HepG2 (cell line): Measurements from ENCODE around the gene DAB1. TPM values are rescaled to one million over a fixed set of nuclear protein-coding genes. Genes with fewer than 3 reads are reported as not detected.

Experiments used
- DPF2 ChIP-seq: sonication (generic); formaldehyde crosslinking; IDR thresholded peaks from 2 replicates; pipeline ENCODE4 v1.4.0; 2020; ENCODE audit warnings: mild to moderate bottlenecking, low read depth, missing genetic modification reagents, borderline replicate concordance
- MIXL1 ChIP-seq: IDR thresholded peaks from 2 replicates; pipeline ENCODE4 v1.6.1; 2016
- MXD4 ChIP-seq: IDR thresholded peaks from 2 replicates; pipeline ENCODE4 v1.6.1; 2016; ENCODE audit warnings: mild to moderate bottlenecking, missing biosample characterization, missing genetic modification reagents
- NFE2 ChIP-seq: sonication (generic); formaldehyde crosslinking; IDR thresholded peaks from 2 replicates; pipeline ENCODE4 v1.4.0; 2020; ENCODE audit warnings: missing genetic modification reagents
- TEAD3 ChIP-seq: optimal IDR thresholded peaks from 2 replicates; pipeline ENCODE3; 2016; ENCODE audit warnings: borderline replicate concordance
- U2AF1 ChIP-seq: fragments of 200-400 bp; formaldehyde crosslinking; optimal IDR thresholded peaks from 2 replicates; pipeline ENCODE3; 2017; ENCODE audit warnings: mild to moderate bottlenecking, low read depth, low read length
- ZBTB8A ChIP-seq: sonication (generic); formaldehyde crosslinking; IDR thresholded peaks from 2 replicates; pipeline ENCODE4 v1.4.0; 2020; ENCODE audit warnings: mild to moderate bottlenecking, low read depth, missing genetic modification reagents, borderline replicate concordance
- ZFP1 ChIP-seq: IDR thresholded peaks from 2 replicates; pipeline ENCODE4 v1.6.1; 2016
- ZFP41 ChIP-seq: sonication (generic); formaldehyde crosslinking; IDR thresholded peaks from 2 replicates; pipeline ENCODE4 v1.4.0; 2020; ENCODE audit warnings: mild to moderate bottlenecking, missing genetic modification reagents, borderline replicate concordance
- ZNF331 ChIP-seq: sonication (generic); formaldehyde crosslinking; IDR thresholded peaks from 2 replicates; pipeline ENCODE4 v1.4.0; 2020; ENCODE audit warnings: missing genetic modification reagents
- ZNF337 ChIP-seq: sonication (generic); formaldehyde crosslinking; IDR thresholded peaks from 2 replicates; pipeline ENCODE4 v1.5.1; 2020; ENCODE audit warnings: missing genetic modification reagents, low read depth, mild to moderate bottlenecking, borderline replicate concordance
- ZNF616 ChIP-seq: sonication (generic); formaldehyde crosslinking; IDR thresholded peaks from 2 replicates; pipeline ENCODE4 v1.5.0; 2020; ENCODE audit warnings: low read depth, mild to moderate bottlenecking, missing genetic modification reagents
- polyA plus RNA-seq, 8 experiments: library from polyadenylated mRNA; depleted of rRNA in 3 of 8; stranded (reverse) in 7 of 8; unstranded in 1 of 8; fragments of >200 nt; fragmentation: Illumina TruSeq in 4 of 8; extraction: Trizol in 4 of 8; gene quantifications; 2 replicates each; pipeline versions ENCODE4 v1.2.1 to v1.2.3, GENCODE V29; 2011 to 2016; ENCODE audit warnings: low read depth in 4 of 8, missing spikeins in 1 of 8, mixed read lengths in 1 of 8; ENCODE audit not compliant: insufficient read depth in 1 of 8
- total RNA-seq, 5 experiments: library from RNA; depleted of rRNA; stranded (reverse); fragments of >200 nt; fragmentation: Illumina TruSeq; extraction: Trizol; gene quantifications; 2 replicates each; pipeline ENCODE4 v1.2.3, GENCODE V29; 2016; ENCODE audit warnings: low read depth in 1 of 5
- TF ChIP-seq, protein P1 (sequence below): IDR thresholded peaks from 2 replicates; pipeline ENCODE4 v1.6.1; 2016; ENCODE audit warnings: control low read depth
- TF ChIP-seq, protein P2 (sequence below): sonication (generic); formaldehyde crosslinking; IDR thresholded peaks from 2 replicates; pipeline ENCODE4 v1.5.0; 2020; ENCODE audit warnings: missing genetic modification reagents, mild to moderate bottlenecking, borderline replicate concordance
- TF ChIP-seq, protein P3 (sequence below): sonication (generic); formaldehyde crosslinking; IDR thresholded peaks from 2 replicates; pipeline ENCODE4 v1.5.0; 2020; ENCODE audit warnings: missing genetic modification reagents
- TF ChIP-seq, protein P4 (sequence below): sonication (generic); formaldehyde crosslinking; IDR thresholded peaks from 2 replicates; pipeline ENCODE4 v1.8.0; 2022; ENCODE audit warnings: mild to moderate bottlenecking, missing genetic modification reagents, borderline replicate concordance
- TF ChIP-seq, protein P5 (sequence below): sonication (generic); formaldehyde crosslinking; IDR thresholded peaks from 2 replicates; pipeline ENCODE4 v1.4.0; 2020; ENCODE audit warnings: mild to moderate bottlenecking, missing genetic modification reagents
- TF ChIP-seq, protein P6 (sequence below): sonication (generic); formaldehyde crosslinking; IDR thresholded peaks from 2 replicates; pipeline ENCODE4 v1.5.0; 2020; ENCODE audit warnings: missing genetic modification reagents

Gene DAB1
- total and polyA plus RNA-seq, 2 of the 13 experiments (the other 11 are each of a cell fraction or from before 2014, with no cell fraction given) = 0.04 to 0.13 TPM

DNA sequence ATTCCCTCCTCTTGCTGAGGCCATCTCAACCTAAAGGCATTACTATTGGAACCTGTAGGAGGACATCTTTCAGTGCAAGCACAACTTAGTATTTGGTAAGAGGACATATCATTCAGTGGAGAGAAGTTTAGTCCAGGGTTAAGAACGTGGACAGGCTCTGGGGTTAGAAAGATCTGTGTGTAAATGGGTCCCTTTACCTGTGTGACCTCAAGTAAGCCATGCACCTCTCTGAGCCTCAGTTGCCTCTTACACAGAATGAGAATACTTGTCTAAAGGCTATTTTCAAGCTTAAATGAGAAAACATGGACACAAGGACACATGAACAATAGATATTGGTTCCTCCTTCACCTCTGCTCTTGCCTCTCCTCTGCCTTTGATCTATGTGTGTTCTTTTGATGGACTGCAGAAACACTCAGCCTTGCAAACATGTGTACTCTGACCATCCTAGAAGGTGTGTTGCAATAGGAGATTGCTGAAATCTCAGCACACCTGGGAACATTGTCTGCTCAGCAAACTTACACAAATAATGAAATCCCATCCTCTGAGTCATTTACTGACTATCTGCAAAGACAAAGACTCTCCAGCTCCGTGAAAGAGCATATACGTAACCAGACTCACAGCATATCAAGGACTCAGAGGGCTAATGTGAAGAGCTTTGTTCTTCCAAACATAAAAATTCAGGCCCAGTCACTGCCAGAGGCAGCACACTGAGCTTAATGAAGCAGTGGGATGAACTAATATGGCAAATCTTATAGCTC lies 143.8 kb downstream of the DAB1 start (continued):
- TF ChIP-seq, protein P1, sequence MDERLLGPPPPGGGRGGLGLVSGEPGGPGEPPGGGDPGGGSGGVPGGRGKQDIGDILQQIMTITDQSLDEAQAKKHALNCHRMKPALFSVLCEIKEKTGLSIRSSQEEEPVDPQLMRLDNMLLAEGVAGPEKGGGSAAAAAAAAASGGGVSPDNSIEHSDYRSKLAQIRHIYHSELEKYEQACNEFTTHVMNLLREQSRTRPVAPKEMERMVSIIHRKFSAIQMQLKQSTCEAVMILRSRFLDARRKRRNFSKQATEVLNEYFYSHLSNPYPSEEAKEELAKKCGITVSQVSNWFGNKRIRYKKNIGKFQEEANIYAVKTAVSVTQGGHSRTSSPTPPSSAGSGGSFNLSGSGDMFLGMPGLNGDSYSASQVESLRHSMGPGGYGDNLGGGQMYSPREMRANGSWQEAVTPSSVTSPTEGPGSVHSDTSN (CRISPR knock-in tag) = peak; percentile 66; the same call in 1 of the 2 replicates
- TF ChIP-seq DPF2 (CRISPR knock-in tag) (peak; percentile 100), ZNF616 (no peak), ZFP41 (CRISPR knock-in tag) (no peak), ZFP1 (CRISPR knock-in tag) (peak; percentile 97), MIXL1 (CRISPR knock-in tag) (peak; percentile 96), ZNF337 (CRISPR knock-in tag) (no peak), U2AF1 (no peak), MXD4 (CRISPR knock-in tag) (peak; percentile 73; the same call in 1 of the 2 replicates), ZBTB8A (CRISPR knock-in tag) (no peak), TEAD3 (CRISPR knock-in tag) (peak; percentile 98), NFE2 (peak; percentile 38; the same call in 1 of the 2 replicates), ZNF331 (CRISPR knock-in tag) (peak; percentile 97)
- TF ChIP-seq, protein P2, sequence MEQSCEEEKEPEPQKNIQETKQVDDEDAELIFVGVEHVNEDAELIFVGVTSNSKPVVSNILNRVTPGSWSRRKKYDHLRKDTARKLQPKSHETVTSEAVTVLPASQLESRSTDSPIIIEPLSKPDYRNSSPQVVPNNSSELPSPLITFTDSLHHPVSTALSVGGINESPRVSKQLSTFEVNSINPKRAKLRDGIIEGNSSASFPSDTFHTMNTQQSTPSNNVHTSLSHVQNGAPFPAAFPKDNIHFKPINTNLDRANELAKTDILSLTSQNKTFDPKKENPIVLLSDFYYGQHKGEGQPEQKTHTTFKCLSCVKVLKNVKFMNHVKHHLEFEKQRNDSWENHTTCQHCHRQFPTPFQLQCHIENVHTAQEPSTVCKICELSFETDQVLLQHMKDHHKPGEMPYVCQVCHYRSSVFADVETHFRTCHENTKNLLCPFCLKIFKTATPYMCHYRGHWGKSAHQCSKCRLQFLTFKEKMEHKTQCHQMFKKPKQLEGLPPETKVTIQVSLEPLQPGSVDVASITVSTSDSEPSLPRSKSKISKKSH (CRISPR knock-in tag) = no peak
- TF ChIP-seq, protein P3, sequence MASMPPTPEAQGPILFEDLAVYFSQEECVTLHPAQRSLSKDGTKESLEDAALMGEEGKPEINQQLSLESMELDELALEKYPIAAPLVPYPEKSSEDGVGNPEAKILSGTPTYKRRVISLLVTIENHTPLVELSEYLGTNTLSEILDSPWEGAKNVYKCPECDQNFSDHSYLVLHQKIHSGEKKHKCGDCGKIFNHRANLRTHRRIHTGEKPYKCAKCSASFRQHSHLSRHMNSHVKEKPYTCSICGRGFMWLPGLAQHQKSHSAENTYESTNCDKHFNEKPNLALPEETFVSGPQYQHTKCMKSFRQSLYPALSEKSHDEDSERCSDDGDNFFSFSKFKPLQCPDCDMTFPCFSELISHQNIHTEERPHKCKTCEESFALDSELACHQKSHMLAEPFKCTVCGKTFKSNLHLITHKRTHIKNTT (CRISPR knock-in tag) = no peak
- TF ChIP-seq, protein P4, sequence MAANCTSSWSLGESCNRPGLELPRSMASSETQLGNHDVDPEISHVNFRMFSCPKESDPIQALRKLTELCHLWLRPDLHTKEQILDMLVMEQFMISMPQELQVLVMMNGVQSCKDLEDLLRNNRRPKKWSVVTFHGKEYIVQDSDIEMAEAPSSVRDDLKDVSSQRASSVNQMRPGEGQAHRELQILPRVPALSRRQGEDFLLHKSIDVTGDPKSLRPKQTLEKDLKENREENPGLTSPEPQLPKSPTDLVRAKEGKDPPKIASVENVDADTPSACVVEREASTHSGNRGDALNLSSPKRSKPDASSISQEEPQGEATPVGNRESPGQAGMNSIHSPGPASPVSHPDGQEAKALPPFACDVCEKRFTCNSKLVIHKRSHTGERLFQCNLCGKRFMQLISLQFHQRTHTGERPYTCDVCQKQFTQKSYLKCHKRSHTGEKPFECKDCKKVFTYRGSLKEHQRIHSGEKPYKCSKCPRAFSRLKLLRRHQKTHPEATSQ (CRISPR knock-in tag) = peak; percentile 94
- TF ChIP-seq, protein P5, sequence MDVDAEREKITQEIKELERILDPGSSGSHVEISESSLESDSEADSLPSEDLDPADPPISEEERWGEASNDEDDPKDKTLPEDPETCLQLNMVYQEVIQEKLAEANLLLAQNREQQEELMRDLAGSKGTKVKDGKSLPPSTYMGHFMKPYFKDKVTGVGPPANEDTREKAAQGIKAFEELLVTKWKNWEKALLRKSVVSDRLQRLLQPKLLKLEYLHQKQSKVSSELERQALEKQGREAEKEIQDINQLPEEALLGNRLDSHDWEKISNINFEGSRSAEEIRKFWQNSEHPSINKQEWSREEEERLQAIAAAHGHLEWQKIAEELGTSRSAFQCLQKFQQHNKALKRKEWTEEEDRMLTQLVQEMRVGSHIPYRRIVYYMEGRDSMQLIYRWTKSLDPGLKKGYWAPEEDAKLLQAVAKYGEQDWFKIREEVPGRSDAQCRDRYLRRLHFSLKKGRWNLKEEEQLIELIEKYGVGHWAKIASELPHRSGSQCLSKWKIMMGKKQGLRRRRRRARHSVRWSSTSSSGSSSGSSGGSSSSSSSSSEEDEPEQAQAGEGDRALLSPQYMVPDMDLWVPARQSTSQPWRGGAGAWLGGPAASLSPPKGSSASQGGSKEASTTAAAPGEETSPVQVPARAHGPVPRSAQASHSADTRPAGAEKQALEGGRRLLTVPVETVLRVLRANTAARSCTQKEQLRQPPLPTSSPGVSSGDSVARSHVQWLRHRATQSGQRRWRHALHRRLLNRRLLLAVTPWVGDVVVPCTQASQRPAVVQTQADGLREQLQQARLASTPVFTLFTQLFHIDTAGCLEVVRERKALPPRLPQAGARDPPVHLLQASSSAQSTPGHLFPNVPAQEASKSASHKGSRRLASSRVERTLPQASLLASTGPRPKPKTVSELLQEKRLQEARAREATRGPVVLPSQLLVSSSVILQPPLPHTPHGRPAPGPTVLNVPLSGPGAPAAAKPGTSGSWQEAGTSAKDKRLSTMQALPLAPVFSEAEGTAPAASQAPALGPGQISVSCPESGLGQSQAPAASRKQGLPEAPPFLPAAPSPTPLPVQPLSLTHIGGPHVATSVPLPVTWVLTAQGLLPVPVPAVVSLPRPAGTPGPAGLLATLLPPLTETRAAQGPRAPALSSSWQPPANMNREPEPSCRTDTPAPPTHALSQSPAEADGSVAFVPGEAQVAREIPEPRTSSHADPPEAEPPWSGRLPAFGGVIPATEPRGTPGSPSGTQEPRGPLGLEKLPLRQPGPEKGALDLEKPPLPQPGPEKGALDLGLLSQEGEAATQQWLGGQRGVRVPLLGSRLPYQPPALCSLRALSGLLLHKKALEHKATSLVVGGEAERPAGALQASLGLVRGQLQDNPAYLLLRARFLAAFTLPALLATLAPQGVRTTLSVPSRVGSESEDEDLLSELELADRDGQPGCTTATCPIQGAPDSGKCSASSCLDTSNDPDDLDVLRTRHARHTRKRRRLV (CRISPR knock-in tag) = no peak
- TF ChIP-seq, protein P6, sequence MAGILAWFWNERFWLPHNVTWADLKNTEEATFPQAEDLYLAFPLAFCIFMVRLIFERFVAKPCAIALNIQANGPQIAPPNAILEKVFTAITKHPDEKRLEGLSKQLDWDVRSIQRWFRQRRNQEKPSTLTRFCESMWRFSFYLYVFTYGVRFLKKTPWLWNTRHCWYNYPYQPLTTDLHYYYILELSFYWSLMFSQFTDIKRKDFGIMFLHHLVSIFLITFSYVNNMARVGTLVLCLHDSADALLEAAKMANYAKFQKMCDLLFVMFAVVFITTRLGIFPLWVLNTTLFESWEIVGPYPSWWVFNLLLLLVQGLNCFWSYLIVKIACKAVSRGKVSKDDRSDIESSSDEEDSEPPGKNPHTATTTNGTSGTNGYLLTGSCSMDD (CRISPR knock-in tag) = no peak
